GM18858 (cell line): Measurements from ENCODE around the gene PPP2R1A.
"Not testable (repeated sequence)": the region's sequence is repeated elsewhere in the genome, so short reads cannot be mapped to it uniquely, and the experiment has no call there.

Experiments used
- ATAC-seq: cut with Tn5 transposase; IDR thresholded peaks from one replicate; pipeline ENCODE4 v1.9.1; 2021; ENCODE audit not compliant: unreplicated experiment

PPP2R1A gene

GRCh38 chr19:52237771-52238400, 48.0 kb downstream of the PPP2R1A start:
- no peak for ATAC-seq

- no peak for ATAC-seq
These were observed 54.2 kb downstream of the PPP2R1A start for GRCh38 chr19:52244021-52244420.

GRCh38 chr19:52248241-52248640, 58.4 kb downstream of the PPP2R1A start:
- ATAC-seq: no peak

- no peak for ATAC-seq
These were observed 68.6 kb downstream of the PPP2R1A start for GRCh38 chr19:52258426-52258825.

GRCh38 chr19:52265556-52265955, 75.7 kb downstream of the PPP2R1A start:
- not testable (repeated sequence) for ATAC-seq

GRCh38 chr19:52269338-52270261, 79.7 kb downstream of the PPP2R1A start, which contains the start of gene ZNF766:
TSS of gene ZNF766 (plus strand) at chr19:52269587. CDS start at chr19:52269614, 27 bp downstream.
- ATAC-seq: peak; percentile 58

- ATAC-seq: no peak
These were observed 80.5 kb downstream of the PPP2R1A start for GRCh38 chr19:52270266-52270885.

GRCh38 chr19:52273301-52273700, 83.4 kb downstream of the PPP2R1A start:
- no peak for ATAC-seq

GRCh38 chr19:52274191-52274590, 84.3 kb downstream of the PPP2R1A start:
- ATAC-seq: no peak

GRCh38 chr19:52275988-52276387, 86.1 kb downstream of the PPP2R1A start:
- ATAC-seq: no peak

GRCh38 chr19:52277471-52277870, 87.6 kb downstream of the PPP2R1A start:
- no peak for ATAC-seq
